SK-N-MC (cell line): Measurements from ENCODE around the gene SLFNL1.

Experiments
- EZH2 ChIP-seq: fragments of 200-600 bp; sonication (generic); IDR thresholded peaks from one replicate; pipeline ENCODE4 v1.6.1; 2017; ENCODE audit warnings: antibody characterized with exemption
- FOXP2 ChIP-seq: optimal IDR thresholded peaks from 2 replicates; pipeline ENCODE3; 2011; ENCODE audit warnings: mild to moderate bottlenecking, moderate library complexity; ENCODE audit not compliant: insufficient read depth; ENCODE audit errors: extremely low read length, control extremely low read depth
- POLR2AphosphoS5 ChIP-seq: IDR thresholded peaks from 2 replicates; pipeline ENCODE4 v1.6.1; 2012; ENCODE audit warnings: mild to moderate bottlenecking, low read depth, low read length, borderline replicate concordance

DNA sequence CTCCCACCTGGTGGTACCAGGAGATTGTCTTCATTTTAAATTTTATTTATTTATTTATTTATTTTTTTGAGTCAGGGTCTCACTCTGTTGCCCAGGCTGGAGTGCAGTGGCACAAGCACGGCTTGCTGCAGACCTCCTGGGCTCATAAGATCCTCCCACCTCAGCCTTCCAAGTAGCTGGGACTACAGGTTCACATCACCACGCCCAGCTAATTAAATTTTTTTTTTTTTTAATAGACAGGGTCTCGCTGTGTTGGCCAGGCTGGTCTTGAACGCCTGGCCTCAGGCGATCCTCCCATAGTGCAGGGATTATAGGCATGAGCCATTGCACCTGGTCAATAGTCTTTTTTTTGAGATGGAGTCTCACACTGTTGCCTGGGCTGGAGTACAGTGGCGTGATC lies 8.5 kb downstream of the SLFNL1 start:
- no peak for TF ChIP-seq EZH2
- no peak for TF ChIP-seq POLR2AphosphoS5
- TF ChIP-seq FOXP2 = no peak
